Panc1 (cell line): ENCODE data around the gene PRKCD. TPM values are rescaled to one million over a fixed set of nuclear protein-coding genes. Genes with fewer than 3 reads are reported as not detected.

Experiments
- ATAC-seq: fragments of 200-7000 bp; cut with Tn5 transposase; 2 replicates; pipeline ENCODE4 v1.9.1; 2020; ENCODE audit warnings: mild to moderate bottlenecking, moderate library complexity
- BruUV-seq: library from RNA; stranded (reverse); fragments of 400-500 nt; replicated peaks from 2 replicates; lab custom pipeline; 2021; lab: Mats Ljungman, UMichigan
- CTCF ChIA-PET: fragments of 300-600 bp; sonication (Branson Sonifier 250); formaldehyde crosslinking; loops from one replicate; lab custom pipeline; 2022; ENCODE audit warnings: antibody characterized with exemption; lab: Charles Lee
- POLR2A ChIA-PET: fragments of 300-600 bp; sonication (Branson Sonifier 250); formaldehyde crosslinking; loops from one replicate; lab custom pipeline; 2022; ENCODE audit warnings: antibody characterized with exemption; lab: Charles Lee
- DNase-seq: peaks from one replicate; pipeline ENCODE4 v3.0.0-alpha.2; 2010; ENCODE audit warnings: low read depth, low spot score
- H3K27ac ChIP-seq: 2 replicates; pipeline ENCODE4 v1.5.1; 2011; ENCODE audit warnings: mild to moderate bottlenecking, low read length, inconsistent platforms
- H3K27me3 ChIP-seq: fragments of 200-500 bp; sonication (Bioruptor generic); 2 replicates; pipeline ENCODE4 v1.6.0; 2014; ENCODE audit warnings: low read length, inconsistent platforms; ENCODE audit not compliant: control insufficient read depth, insufficient read depth
- H3K36me3 ChIP-seq: fragments of 200-500 bp; sonication (Bioruptor generic); 2 replicates; pipeline ENCODE4 v1.5.1; 2014; ENCODE audit warnings: inconsistent platforms, mild to moderate bottlenecking, low read length, moderate library complexity; ENCODE audit not compliant: control insufficient read depth, insufficient read depth
- H3K4me1 ChIP-seq: 2 replicates; pipeline ENCODE4 v1.5.1; 2011; ENCODE audit warnings: inconsistent platforms, mild to moderate bottlenecking, low read length, moderate library complexity; ENCODE audit not compliant: control insufficient read depth, insufficient read depth
- H3K4me3 ChIP-seq, 2 experiments: 2 replicates each; pipeline ENCODE4 v1.5.1; 2011 to 2012; ENCODE audit warnings: low read depth in 2 of 2, low read length in 2 of 2, mild to moderate bottlenecking in 2 of 2, inconsistent platforms in 1 of 2, moderate library complexity in 1 of 2
- H3K9me3 ChIP-seq: fragments of 200-500 bp; sonication (Bioruptor generic); 2 replicates; pipeline ENCODE4 v1.5.1; 2014; ENCODE audit warnings: low read depth, mild to moderate bottlenecking, inconsistent platforms, low read length, moderate library complexity; ENCODE audit not compliant: control insufficient read depth, insufficient read depth
- CTCF ChIP-seq: fragments of 450-650 bp; IDR thresholded peaks from 2 replicates; pipeline ENCODE4 v1.5.1; 2017; ENCODE audit warnings: mild to moderate bottlenecking
- POLR2AphosphoS5 ChIP-seq: IDR thresholded peaks from 2 replicates; pipeline ENCODE4 v1.6.1; 2012; ENCODE audit warnings: mild to moderate bottlenecking, low read depth, low read length, moderate library complexity
- SIN3A ChIP-seq: IDR thresholded peaks from 2 replicates; pipeline ENCODE4 v1.6.1; 2012; ENCODE audit warnings: low read depth, mild to moderate bottlenecking, low read length, moderate library complexity, borderline replicate concordance; ENCODE audit not compliant: insufficient read depth
- TCF7L2 ChIP-seq: IDR thresholded peaks from 2 replicates; pipeline ENCODE4 v1.6.1; 2011; ENCODE audit warnings: mild to moderate bottlenecking, low read depth, low read length, inconsistent platforms
- in situ Hi-C: cut with HindIII; loops from 2 replicates; pipeline ENCODE4 v1.10.0; 2016; ENCODE audit warnings: low sequenced_read_pairs, low pct_unique_long_range_greater_than_20kb
- intact Hi-C: fragments of 100-400 bp; cut with micrococcal nuclease; formaldehyde crosslinking; loops from one replicate; pipeline ENCODE4 v1.10.0; 2022; ENCODE audit not compliant: unreplicated experiment
- total RNA-seq: library from RNA; stranded (reverse); gene quantifications from one replicate; pipeline ENCODE4 v1.2.1, GENCODE V29; 2021; ENCODE audit not compliant: unreplicated experiment
- TF ChIP-seq, protein P1 (sequence below), 2 experiments: IDR thresholded peaks; 2 replicates each; pipeline ENCODE4 v1.6.1; 2011 to 2012; ENCODE audit warnings: low read depth in 2 of 2, control low read depth in 1 of 2, low read length in 1 of 2, mild to moderate bottlenecking in 1 of 2, moderate library complexity in 1 of 2; ENCODE audit not compliant: insufficient read depth in 1 of 2

PRKCD gene
- total RNA-seq, 1 experiment from 2014 or later, result 14.0 TPM

GRCh38 chr3:53185761-53186465, 24.9 kb downstream of the PRKCD start:
- Histone ChIP-seq H3K4me3 (no peak overlapping the region), H3K27ac (no peak overlapping the region), H3K36me3 (no peaks in the 10 kb centered on the region), H3K27me3 (no peaks in the 10 kb centered on the region), H3K9me3 (no peaks in the 10 kb centered on the region), H3K4me1 (no peaks in the 10 kb centered on the region)
- ChIA-PET POLR2A (interaction anchor here (0.6 kb wide), 1 partner anchor 191 kb away, joined by 3 read pairs; no protein-coding TSS in a partner anchor), CTCF (no interaction called here)
- no peak for ATAC-seq
- in situ Hi-C loops (no loop called here), intact Hi-C loops (no loop called here)
- BruUV-seq, result no TSS peak
- TF ChIP-seq TCF7L2 (no peak), SIN3A (no peak), CTCF (no peak), POLR2AphosphoS5 (no peak)
- TF ChIP-seq, protein P1, sequence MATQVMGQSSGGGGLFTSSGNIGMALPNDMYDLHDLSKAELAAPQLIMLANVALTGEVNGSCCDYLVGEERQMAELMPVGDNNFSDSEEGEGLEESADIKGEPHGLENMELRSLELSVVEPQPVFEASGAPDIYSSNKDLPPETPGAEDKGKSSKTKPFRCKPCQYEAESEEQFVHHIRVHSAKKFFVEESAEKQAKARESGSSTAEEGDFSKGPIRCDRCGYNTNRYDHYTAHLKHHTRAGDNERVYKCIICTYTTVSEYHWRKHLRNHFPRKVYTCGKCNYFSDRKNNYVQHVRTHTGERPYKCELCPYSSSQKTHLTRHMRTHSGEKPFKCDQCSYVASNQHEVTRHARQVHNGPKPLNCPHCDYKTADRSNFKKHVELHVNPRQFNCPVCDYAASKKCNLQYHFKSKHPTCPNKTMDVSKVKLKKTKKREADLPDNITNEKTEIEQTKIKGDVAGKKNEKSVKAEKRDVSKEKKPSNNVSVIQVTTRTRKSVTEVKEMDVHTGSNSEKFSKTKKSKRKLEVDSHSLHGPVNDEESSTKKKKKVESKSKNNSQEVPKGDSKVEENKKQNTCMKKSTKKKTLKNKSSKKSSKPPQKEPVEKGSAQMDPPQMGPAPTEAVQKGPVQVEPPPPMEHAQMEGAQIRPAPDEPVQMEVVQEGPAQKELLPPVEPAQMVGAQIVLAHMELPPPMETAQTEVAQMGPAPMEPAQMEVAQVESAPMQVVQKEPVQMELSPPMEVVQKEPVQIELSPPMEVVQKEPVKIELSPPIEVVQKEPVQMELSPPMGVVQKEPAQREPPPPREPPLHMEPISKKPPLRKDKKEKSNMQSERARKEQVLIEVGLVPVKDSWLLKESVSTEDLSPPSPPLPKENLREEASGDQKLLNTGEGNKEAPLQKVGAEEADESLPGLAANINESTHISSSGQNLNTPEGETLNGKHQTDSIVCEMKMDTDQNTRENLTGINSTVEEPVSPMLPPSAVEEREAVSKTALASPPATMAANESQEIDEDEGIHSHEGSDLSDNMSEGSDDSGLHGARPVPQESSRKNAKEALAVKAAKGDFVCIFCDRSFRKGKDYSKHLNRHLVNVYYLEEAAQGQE (IDR thresholded peaks at IDR 0.05; ENCODE audit: insufficient read depth in 1 of 2, low read depth in 2 of 2, low read length in 1 of 2), result no peak
- DNase-seq, result no peak

GRCh38 chr3:53186726-53187125, 25.7 kb downstream of the PRKCD start:
- H3K4me1 ChIP-seq, result no peaks in the 10 kb centered on the region
- no TSS peak for BruUV-seq
- DNase-seq, result no peak
- no peak for ATAC-seq
- no peak overlapping the region for H3K27ac ChIP-seq
- H3K36me3 ChIP-seq, result no peaks in the 10 kb centered on the region
- POLR2A ChIA-PET, result no interaction called here
- CTCF ChIA-PET, result no interaction called here
- H3K27me3 ChIP-seq, result no peaks in the 10 kb centered on the region
- no peaks in the 10 kb centered on the region for H3K9me3 ChIP-seq
- intact Hi-C loops, result no loop called here
- in situ Hi-C loops, result no loop called here
- TF ChIP-seq CTCF, result no peak
- TF ChIP-seq SIN3A, result no peak
- TF ChIP-seq, protein P1 (IDR thresholded peaks at IDR 0.05; ENCODE audit: insufficient read depth in 1 of 2, low read depth in 2 of 2, low read length in 1 of 2), result no peak
- TF ChIP-seq POLR2AphosphoS5, result no peak
- TF ChIP-seq TCF7L2, result no peak
- H3K4me3 ChIP-seq, result no peak overlapping the region
